ENCODE measurements around the gene RBPMS2.
"Not testable (repeated sequence)": the region's sequence is repeated elsewhere in the genome, so short reads cannot be mapped to it uniquely, and the experiment has no call there.

RBPMS2 gene

GRCh38 chr15:64748251-64748650, 27.1 kb downstream of the RBPMS2 start:
- H3K27ac ChIP-seq: no peak overlapping the region
- no peak for TF ChIP-seq CTCF (conservative IDR thresholded peaks at IDR 0.05)

- TF ChIP-seq CTCF (conservative IDR thresholded peaks at IDR 0.05): no peak
- H3K27ac ChIP-seq: no peak overlapping the region
These were observed 27.8 kb downstream of the RBPMS2 start for GRCh38 chr15:64747578-64747977.

- TF ChIP-seq CTCF (conservative IDR thresholded peaks at IDR 0.05): no peak
- no peak overlapping the region for H3K27ac ChIP-seq
These were observed 28.5 kb downstream of the RBPMS2 start for GRCh38 chr15:64746921-64747320.

GRCh38 chr15:64746356-64746755, 29.0 kb downstream of the RBPMS2 start:
- no peak overlapping the region for H3K27ac ChIP-seq
- no peak for TF ChIP-seq CTCF (conservative IDR thresholded peaks at IDR 0.05)

GRCh38 chr15:64743691-64744090, 31.7 kb downstream of the RBPMS2 start:
- TF ChIP-seq CTCF (conservative IDR thresholded peaks at IDR 0.05): no peak
- H3K27ac ChIP-seq: no peak overlapping the region

GRCh38 chr15:64742921-64743320, 32.5 kb downstream of the RBPMS2 start:
- H3K27ac ChIP-seq: no peak overlapping the region
- TF ChIP-seq CTCF (conservative IDR thresholded peaks at IDR 0.05): no peak

GRCh38 chr15:64742385-64742784, 33.0 kb downstream of the RBPMS2 start:
- no peak for TF ChIP-seq CTCF (conservative IDR thresholded peaks at IDR 0.05)
- H3K27ac ChIP-seq: no peak overlapping the region

- H3K27ac ChIP-seq: not testable (repeated sequence)
These were observed 33.7 kb downstream of the RBPMS2 start for GRCh38 chr15:64741708-64742107.
